H1 (cell line): Measurements from ENCODE around the gene HTR3A. TPM values are rescaled to one million over a fixed set of nuclear protein-coding genes. Genes with fewer than 3 reads are reported as not detected.

Experiments used
- CTCF ChIA-PET: fragments of 300-600 bp; sonication (Branson Sonifier 250); formaldehyde crosslinking; loops from one replicate; lab custom pipeline; 2021; ENCODE audit not compliant: partially characterized antibody; lab: Charles Lee
- POLR2A ChIA-PET: fragments of 300-600 bp; sonication (Branson Sonifier 250); formaldehyde crosslinking; loops from one replicate; lab custom pipeline; 2021; ENCODE audit warnings: inconsistent platforms; ENCODE audit not compliant: partially characterized antibody; lab: Charles Lee
- DNase-seq, 2 experiments: peaks; one replicate each; pipeline versions ENCODE4 v3.0.0 to v3.0.0-alpha.2; 2010 to 2022; ENCODE audit warnings: low spot score in 2 of 2, low read depth in 1 of 2, mixed read lengths in 1 of 2
- FAIRE-seq: peaks from 2 replicates; lab custom pipeline; 2011; peaks lifted over from hg19 to GRCh38; lab: Jason Lieb, UNC
- H2AFZ ChIP-seq: 2 replicates; pipeline ENCODE4 v1.8.1; 2012; ENCODE audit warnings: low read length, inconsistent platforms
- H2AK5ac ChIP-seq: 2 replicates; pipeline ENCODE4 v1.6.1; 2013; ENCODE audit warnings: low read depth, low read length
- H2BK120ac ChIP-seq: replicated peaks from 2 replicates; pipeline ENCODE3; 2013; ENCODE audit warnings: low read depth, low read length, inconsistent platforms
- H2BK12ac ChIP-seq: 2 replicates; pipeline ENCODE4 v1.6.1; 2013; ENCODE audit warnings: low read depth, low read length
- H2BK15ac ChIP-seq: 2 replicates; pipeline ENCODE4 v1.6.1; 2013; ENCODE audit warnings: low read length
- H2BK20ac ChIP-seq: 2 replicates; pipeline ENCODE4 v1.6.1; 2013; ENCODE audit warnings: low read length
- H2BK5ac ChIP-seq: 2 replicates; pipeline ENCODE4 v1.6.1; 2013; ENCODE audit warnings: low read depth, low read length
- H3K14ac ChIP-seq: 2 replicates; pipeline ENCODE4 v1.6.1; 2013; ENCODE audit warnings: inconsistent platforms; ENCODE audit not compliant: insufficient read length
- H3K18ac ChIP-seq: 2 replicates; pipeline ENCODE4 v1.6.1; 2013; ENCODE audit warnings: low read length; ENCODE audit errors: extremely low read depth
- H3K23ac ChIP-seq: 2 replicates; pipeline ENCODE4 v1.6.1; 2013; ENCODE audit warnings: inconsistent platforms; ENCODE audit not compliant: insufficient read length
- H3K23me2 ChIP-seq: 2 replicates; pipeline ENCODE4 v1.6.1; 2013; ENCODE audit warnings: low read depth, low read length
- H3K27ac ChIP-seq: 2 replicates; pipeline ENCODE4 v1.6.1; 2011; ENCODE audit warnings: low read depth, low read length, inconsistent platforms
- H3K27me3 ChIP-seq, 4 experiments: replicated peaks in 1 of 4; 1 replicate in 1 of 4; 2 replicates in 3 of 4; pipeline versions ENCODE4 v1.6.1 to v1.8.1; 2011 to 2013; ENCODE audit warnings: low read length in 3 of 4, mild to moderate bottlenecking in 3 of 4, inconsistent platforms in 2 of 4, mixed read lengths in 2 of 4, moderate library complexity in 1 of 4; ENCODE audit not compliant: control insufficient read depth in 3 of 4, insufficient read depth in 3 of 4; ENCODE audit errors: extremely low read depth in 1 of 4
- H3K36me3 ChIP-seq, 4 experiments: 2 replicates each; pipeline versions ENCODE4 v1.6.1 to v1.8.1; 2011 to 2013; ENCODE audit warnings: mild to moderate bottlenecking in 4 of 4, low read length in 3 of 4, moderate library complexity in 2 of 4, control low read depth in 1 of 4, inconsistent platforms in 1 of 4; ENCODE audit not compliant: insufficient read depth in 4 of 4, control insufficient read depth in 2 of 4
- H3K4ac ChIP-seq: replicated peaks from 2 replicates; pipeline ENCODE3; 2013; ENCODE audit warnings: low read length, low read depth, mixed read lengths, inconsistent platforms; ENCODE audit not compliant: insufficient read length
- H3K4me1 ChIP-seq, 4 experiments: replicated peaks in 1 of 4; 1 replicate in 1 of 4; 2 replicates in 3 of 4; pipeline versions ENCODE4 v1.6.1 to v1.8.1; 2011 to 2013; ENCODE audit warnings: low read length in 3 of 4, inconsistent platforms in 2 of 4, mixed read lengths in 1 of 4; ENCODE audit not compliant: insufficient read depth in 4 of 4, control insufficient read depth in 3 of 4
- H3K4me2 ChIP-seq, 2 experiments: 2 replicates each; pipeline versions ENCODE4 v1.6.1 to v1.8.1; 2011 to 2013; ENCODE audit warnings: low read depth in 2 of 2, low read length in 2 of 2, control low read depth in 1 of 2, inconsistent platforms in 1 of 2, mild to moderate bottlenecking in 1 of 2; ENCODE audit not compliant: insufficient read depth in 1 of 2
- H3K4me3 ChIP-seq, 4 experiments: fragments of 200-600, 300-600 bp in 1 of 4; sonication (generic), shearing (Covaris generic), sonication (Bioruptor Twin) in 1 of 4; 2 replicates each; pipeline versions ENCODE4 v1.5.1 to v1.8.1; 2011 to 2016; ENCODE audit warnings: low read length in 4 of 4, low read depth in 3 of 4, control low read depth in 2 of 4, inconsistent platforms in 2 of 4, mild to moderate bottlenecking in 2 of 4, mixed read lengths in 1 of 4, moderate library complexity in 1 of 4; ENCODE audit not compliant: insufficient read depth in 2 of 4; ENCODE audit errors: extremely low read depth in 1 of 4
- H3K56ac ChIP-seq: replicated peaks from 2 replicates; pipeline ENCODE3; 2013; ENCODE audit warnings: low read depth, mild to moderate bottlenecking, mixed read lengths, low read length, inconsistent platforms; ENCODE audit not compliant: insufficient read length
- H3K79me1 ChIP-seq: 2 replicates; pipeline ENCODE4 v1.6.1; 2013; ENCODE audit warnings: low read depth, low read length, control low read depth
- H3K79me2 ChIP-seq, 2 experiments: 2 replicates each; pipeline versions ENCODE4 v1.6.1 to v1.8.1; 2012 to 2013; ENCODE audit warnings: low read length in 2 of 2, mild to moderate bottlenecking in 2 of 2, inconsistent platforms in 1 of 2; ENCODE audit not compliant: insufficient read depth in 2 of 2, control insufficient read depth in 1 of 2
- H3K9ac ChIP-seq, 4 experiments: replicated peaks in 1 of 4; 1 replicate in 1 of 4; 2 replicates in 3 of 4; pipeline versions ENCODE4 v1.6.1 to v1.8.1; 2011 to 2013; ENCODE audit warnings: low read depth in 3 of 4, low read length in 3 of 4, control low read depth in 2 of 4, mild to moderate bottlenecking in 2 of 4, moderate library complexity in 2 of 4, inconsistent platforms in 1 of 4; ENCODE audit errors: extremely low read depth in 1 of 4
- H3K9me3 ChIP-seq, 2 experiments: 2 replicates each; pipeline versions ENCODE4 v1.6.1 to v1.8.1; 2012 to 2013; ENCODE audit warnings: mild to moderate bottlenecking in 2 of 2, moderate library complexity in 2 of 2, control low read depth in 1 of 2, inconsistent platforms in 1 of 2, low read depth in 1 of 2, low read length in 1 of 2, mixed read lengths in 1 of 2; ENCODE audit not compliant: insufficient read depth in 2 of 2
- H4K20me1 ChIP-seq, 2 experiments: replicated peaks in 1 of 2; 2 replicates each; pipeline versions ENCODE3 to v1.8.1; 2011 to 2013; ENCODE audit warnings: inconsistent platforms in 2 of 2, low read length in 2 of 2, mild to moderate bottlenecking in 1 of 2; ENCODE audit not compliant: insufficient read depth in 2 of 2, control insufficient read depth in 1 of 2
- H4K5ac ChIP-seq: 2 replicates; pipeline ENCODE4 v1.6.1; 2013; ENCODE audit warnings: low read length, low read depth, mixed read lengths, inconsistent platforms; ENCODE audit not compliant: insufficient read length
- H4K8ac ChIP-seq: 2 replicates; pipeline ENCODE4 v1.8.0; 2013; ENCODE audit warnings: mild to moderate bottlenecking, moderate library complexity, low read length, inconsistent platforms; ENCODE audit not compliant: insufficient read depth; ENCODE audit errors: extremely low read depth
- H4K91ac ChIP-seq: replicated peaks from 2 replicates; pipeline ENCODE3; 2013; ENCODE audit warnings: low read length, mixed read lengths, inconsistent platforms; ENCODE audit not compliant: insufficient read length
- ASH2L ChIP-seq: fragments of 200-600, 300-600 bp; sonication (generic); IDR thresholded peaks from one replicate; pipeline ENCODE4 v1.7.1; 2017; ENCODE audit warnings: low read length
- BRCA1 ChIP-seq: IDR thresholded peaks from 2 replicates; pipeline ENCODE4 v1.6.1; 2012; ENCODE audit warnings: low read depth, low read length, improper control_type of control experiment
- CBX8 ChIP-seq: fragments of 300-800, 300-1000 bp; sonication (generic); IDR thresholded peaks from 2 replicates; pipeline ENCODE4 v1.7.1; 2016; ENCODE audit warnings: low read depth, low read length, borderline replicate concordance
- CREB1 ChIP-seq: IDR thresholded peaks from 2 replicates; pipeline ENCODE4 v1.6.1; 2012; ENCODE audit warnings: inconsistent platforms
- EZH2 ChIP-seq: fragments of 200-600 bp; sonication (generic); IDR thresholded peaks from 2 replicates; pipeline ENCODE4 v1.7.1; 2012; ENCODE audit warnings: low read depth, mild to moderate bottlenecking, moderate library complexity, low read length, inconsistent platforms; ENCODE audit not compliant: severe bottlenecking
- KDM5A ChIP-seq: fragments of 200-600 bp; IDR thresholded peaks from 2 replicates; pipeline ENCODE4 v1.7.1; 2012; ENCODE audit warnings: mild to moderate bottlenecking, low read length, inconsistent platforms, mixed read lengths
- NANOG ChIP-seq: IDR thresholded peaks from 2 replicates; pipeline ENCODE4 v1.6.1; 2011; ENCODE audit warnings: low read length, low read depth, mild to moderate bottlenecking, inconsistent platforms; ENCODE audit not compliant: insufficient read depth, poor library complexity, severe bottlenecking
- RAD21 ChIP-seq, 2 experiments: IDR thresholded peaks in 1 of 2; conservative IDR thresholded peaks in 1 of 2; 2 replicates each; pipeline ENCODE4 v1.6.1; 2011; ENCODE audit warnings: low read depth in 2 of 2, low read length in 2 of 2, improper control_type of control experiment in 1 of 2, inconsistent platforms in 1 of 2, mild to moderate bottlenecking in 1 of 2, moderate library complexity in 1 of 2
- RBBP5 ChIP-seq: IDR thresholded peaks from 2 replicates; pipeline ENCODE4 v1.7.1; 2012; ENCODE audit warnings: low read depth, mild to moderate bottlenecking, inconsistent platforms, low read length, moderate library complexity, borderline replicate concordance
- RXRA ChIP-seq: IDR thresholded peaks from 2 replicates; pipeline ENCODE4 v1.6.1; 2011; ENCODE audit warnings: low read depth, mild to moderate bottlenecking, low read length, moderate library complexity; ENCODE audit not compliant: insufficient read depth
- SP1 ChIP-seq: IDR thresholded peaks from 2 replicates; pipeline ENCODE4 v1.6.1; 2011; ENCODE audit warnings: low read depth, low read length
- TAF7 ChIP-seq: optimal IDR thresholded peaks from 2 replicates; pipeline ENCODE3; 2011; ENCODE audit warnings: low read depth, mild to moderate bottlenecking, inconsistent platforms, low read length, moderate library complexity, borderline replicate concordance
- TEAD4 ChIP-seq: IDR thresholded peaks from 2 replicates; pipeline ENCODE4 v1.6.1; 2012; ENCODE audit warnings: low read depth, low read length, inconsistent platforms, mixed read lengths
- WGBS, 2 experiments: shearing (Covaris generic) in 1 of 2; methylation state at CpG; one replicate each; pipeline versions ENCODE4 v1.1.6 to v1.1.7; 2013 to 2015; ENCODE audit warnings: low lambda C conversion rate in 2 of 2, mixed read lengths in 2 of 2, inconsistent platforms in 1 of 2, low coverage in 1 of 2, missing lambda C conversion rate in 1 of 2; ENCODE audit not compliant: insufficient replicate concordance in 2 of 2, insufficient coverage in 1 of 2, insufficient read length in 1 of 2; ENCODE audit errors: extremely low coverage in 1 of 2, missing lambda C conversion rate in 1 of 2; 5-methylcytosine and 5-hydroxymethylcytosine counted together
- polyA plus RNA-seq, 7 experiments: library from polyadenylated mRNA; depleted of rRNA in 3 of 7; stranded (reverse) in 5 of 7; unstranded in 2 of 7; fragments of >200 nt in 5 of 7; fragments of 200-250 nt in 2 of 7; gene quantifications; 1 replicate in 5 of 7; 2 replicates in 1 of 7; 4 replicates in 1 of 7; pipeline versions ENCODE4 v1.2.1 to v1.2.3, GENCODE V29; 2011 to 2013; ENCODE audit warnings: missing spikeins in 2 of 7, mixed read lengths in 2 of 7
- total RNA-seq: library from RNA; stranded (reverse); fragmentation: NEBNext Ultra II Directional; extraction: Animal tissue kit (Norgen Biotek cat#: 25700); gene quantifications from 2 replicates; pipeline ENCODE4 v1.2.1, GENCODE V29; 2021
- TF ChIP-seq, protein P1 (sequence below): IDR thresholded peaks from 2 replicates; pipeline ENCODE4 v1.6.1; 2011; ENCODE audit warnings: low read depth, mild to moderate bottlenecking, low read length; ENCODE audit not compliant: insufficient read depth

HTR3A gene
- total and polyA plus RNA-seq, 2 of the 8 experiments (the other 6 are each of a cell fraction or from before 2014, with no cell fraction given): 7.5 to 8.9 TPM

DNA sequence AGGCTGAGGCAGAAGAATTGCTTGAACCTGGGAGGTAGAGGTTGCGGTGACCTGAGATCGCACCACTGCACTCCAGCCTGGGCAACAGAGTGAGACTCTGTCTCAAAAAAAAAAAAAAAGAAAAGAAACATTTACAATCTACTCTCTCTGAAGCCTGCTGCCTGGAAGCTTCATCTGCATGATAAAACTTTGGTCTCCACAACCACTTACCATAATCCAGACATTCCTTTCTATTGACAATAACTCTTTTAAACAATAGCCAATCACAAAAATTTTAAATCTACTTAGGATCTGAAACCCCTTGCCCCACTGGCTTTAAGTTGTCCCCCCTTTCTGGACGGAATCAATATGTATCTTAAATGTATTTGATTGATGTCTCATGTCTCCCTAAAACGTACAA is 25.0 kb upstream of the HTR3A start:
- H2BK5ac ChIP-seq: no peak overlapping the region
- no peak overlapping the region for H3K9ac ChIP-seq
- no peak overlapping the region for H3K23ac ChIP-seq
- H2BK20ac ChIP-seq: no peak overlapping the region
- no peak overlapping the region for H4K5ac ChIP-seq
- H4K20me1 ChIP-seq: no peaks in the 10 kb centered on the region
- CTCF ChIA-PET: interaction anchor here (1.0 to 2.9 kb wide), 5 partner anchors 26 to 314 kb away, joined by 3 to 22 read pairs (median 3); partner anchors contain the start of gene HTR3B
- no peak overlapping the region for H3K4me2 ChIP-seq
- no peak for DNase-seq
- no peak overlapping the region for H4K91ac ChIP-seq
- H3K23me2 ChIP-seq: no peaks in the 10 kb centered on the region
- no peaks in the 10 kb centered on the region for H3K36me3 ChIP-seq
- no peak overlapping the region for H4K8ac ChIP-seq
- H3K27me3 ChIP-seq: peaks cover 0 to 2% (median 0%) of the 10 kb centered on the region in 4 experiments; a peak in 1 of 7 replicates
- H3K4me3 ChIP-seq: no peak overlapping the region; a peak in 1 of 8 replicates
- no peaks in the 10 kb centered on the region for H3K79me1 ChIP-seq
- H2AK5ac ChIP-seq: no peak overlapping the region
- H2BK15ac ChIP-seq: no peak overlapping the region
- no peak overlapping the region for H3K27ac ChIP-seq
- POLR2A ChIA-PET: interaction anchor here (1.2 kb wide), 1 partner anchor 45 kb away, joined by 3 read pairs; the partner anchor contains the start of gene HTR3B
- FAIRE-seq: no peak
- H3K4ac ChIP-seq: no peak overlapping the region
- no peaks in the 10 kb centered on the region for H3K79me2 ChIP-seq
- WGBS, 2 experiments: 75% methylated on average over 4 of the region's 4 CpGs; no CpG with 5 or more reads in 1 of the 2 experiments
- no peak overlapping the region for H2BK120ac ChIP-seq
- peaks cover 0 to 11% (median 2%) of the 10 kb centered on the region in 4 experiments for H3K4me1 ChIP-seq
- H3K9me3 ChIP-seq: no peaks in the 10 kb centered on the region
- H2BK12ac ChIP-seq: no peak overlapping the region
- H3K14ac ChIP-seq: no peak overlapping the region
- H3K56ac ChIP-seq: no peak overlapping the region
- H3K18ac ChIP-seq: no peak overlapping the region
- no peak overlapping the region for H2AFZ ChIP-seq
- TF ChIP-seq RAD21 (IDR thresholded peaks at IDR 0.05 in 1 of 2, conservative IDR thresholded peaks at IDR 0.05 in 1 of 2; ENCODE audit: low read depth in 2 of 2, low read length in 2 of 2) (no peak), SP1 (no peak), ASH2L (no peak), TEAD4 (no peak), KDM5A (no peak), CREB1 (no peak), TAF7 (no peak), BRCA1 (no peak), NANOG (no peak), RBBP5 (no peak), EZH2 (no peak), RXRA (no peak), CBX8 (no peak)
- TF ChIP-seq, protein P1, sequence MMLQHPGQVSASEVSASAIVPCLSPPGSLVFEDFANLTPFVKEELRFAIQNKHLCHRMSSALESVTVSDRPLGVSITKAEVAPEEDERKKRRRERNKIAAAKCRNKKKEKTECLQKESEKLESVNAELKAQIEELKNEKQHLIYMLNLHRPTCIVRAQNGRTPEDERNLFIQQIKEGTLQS: no peak
